ENCODE measurements around the gene SYTL2.
A peak's percentile ranks its signal among the peaks of the same experiment; 100 is the strongest.
"Not testable (repeated sequence)": the region's sequence is repeated elsewhere in the genome, so short reads cannot be mapped to it uniquely, and the experiment has no call there.

SYTL2 gene

DNA sequence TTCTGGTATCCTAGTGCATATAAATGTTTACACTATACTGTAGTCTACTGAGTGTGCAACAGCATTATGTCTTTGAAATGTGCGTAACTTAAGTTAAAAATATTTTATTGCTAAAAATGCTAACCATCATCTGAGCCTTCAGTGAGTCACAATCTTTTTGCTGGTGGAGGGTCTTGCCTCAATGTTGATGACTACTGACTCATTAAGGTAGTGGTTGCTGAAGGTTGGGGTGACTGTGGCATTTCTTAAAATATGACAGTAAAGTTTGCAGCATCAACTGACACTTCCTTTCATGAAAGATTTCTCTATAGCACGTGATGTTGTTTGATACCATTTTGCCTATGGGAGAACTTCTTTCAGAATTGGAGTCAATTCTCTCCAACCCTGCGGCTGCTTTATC, 137.5 kb downstream of the SYTL2 start:
- no peak for DNase-seq

GRCh38 chr11:85672105-85672902, 138.6 kb downstream of the SYTL2 start:
- no peak for DNase-seq

- DNase-seq: not testable (repeated sequence)
These were observed 139.8 kb downstream of the SYTL2 start for GRCh38 chr11:85670949-85671663.

DNA sequence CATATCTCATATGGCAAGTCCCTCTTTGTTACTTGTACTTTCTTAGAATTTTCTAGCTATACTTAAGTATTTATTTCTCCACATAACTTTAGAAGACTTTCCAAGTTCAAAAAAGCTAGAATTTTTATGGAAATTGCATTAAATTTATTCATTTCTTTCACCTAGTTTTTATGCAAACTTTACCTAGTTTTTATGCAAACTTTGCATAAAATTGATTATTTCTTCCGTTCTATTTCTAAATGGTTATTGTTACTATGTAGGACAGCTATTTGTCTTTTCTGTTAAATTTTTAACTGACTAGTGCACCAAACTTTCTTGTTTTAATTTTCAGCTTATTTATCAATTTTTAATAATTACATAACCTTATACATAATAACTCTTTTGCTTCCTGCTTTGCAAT, 142.8 kb downstream of the SYTL2 start:
- DNase-seq: no peak

- DNase-seq: no peak
These were observed 144.3 kb downstream of the SYTL2 start for GRCh38 chr11:85666687-85667086.

DNA sequence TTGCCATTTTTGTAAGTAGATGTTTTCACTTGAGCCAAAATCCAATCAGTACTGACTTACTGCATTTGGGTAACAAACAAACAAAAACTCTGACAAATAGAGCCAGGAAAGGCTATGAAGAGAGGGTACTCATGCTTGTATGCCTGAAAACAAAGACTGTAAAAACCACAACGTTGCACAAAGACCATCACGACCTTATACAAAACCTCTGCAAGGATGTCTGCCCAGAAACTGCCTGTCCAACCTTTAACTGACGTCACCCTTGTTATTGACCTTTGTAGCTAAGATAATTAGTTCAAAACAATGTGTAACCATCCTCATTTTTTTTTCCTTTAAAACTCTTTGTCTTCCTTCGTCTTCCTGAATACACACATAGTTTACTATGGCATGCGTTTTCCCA, 145.2 kb downstream of the SYTL2 start:
- no peak for DNase-seq

DNA sequence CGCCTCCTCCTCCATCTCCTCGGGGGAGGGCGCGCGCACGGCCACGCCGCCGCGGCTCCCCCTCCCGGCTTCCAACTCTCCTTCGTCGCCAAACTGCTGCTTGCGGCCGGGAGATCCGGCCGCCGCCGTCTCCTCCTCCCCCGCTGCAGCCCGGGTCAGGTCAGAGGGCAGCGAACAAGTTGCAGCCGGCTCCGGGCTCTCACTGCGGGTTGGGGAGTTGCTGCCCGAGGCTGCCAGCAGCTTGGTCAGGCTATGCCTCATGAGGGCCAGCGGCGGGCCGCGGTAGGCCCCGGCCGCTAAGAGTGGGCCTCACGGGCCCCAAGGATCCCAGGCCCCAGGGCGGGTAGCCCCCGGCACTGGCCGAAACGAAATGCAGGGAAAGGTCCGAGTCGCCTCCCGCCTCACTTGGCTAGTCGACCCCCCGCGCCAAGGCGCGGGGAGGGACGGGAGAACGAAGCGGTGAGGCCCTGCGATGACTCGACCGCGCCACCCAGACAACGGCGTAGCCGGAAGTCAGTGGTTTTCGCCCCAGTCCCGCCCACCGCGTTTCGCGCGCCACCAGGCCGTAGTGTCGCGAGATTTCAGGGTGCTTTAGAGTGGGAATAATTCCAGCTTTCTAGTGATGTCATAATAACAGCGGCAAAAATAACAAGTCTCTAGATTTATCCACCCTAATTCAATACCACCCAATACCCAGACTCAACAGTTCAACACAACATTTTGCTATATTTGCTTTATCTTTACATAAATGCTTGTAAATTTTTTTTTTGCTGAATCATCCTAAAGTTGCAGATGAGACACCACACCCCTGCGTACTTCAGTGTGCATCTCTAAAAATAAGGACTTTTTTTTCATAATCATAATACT, 146.1 kb downstream of the SYTL2 start, which contains the start of gene CREBZF:
Gene CREBZF (minus strand): TSS at position 515 of the 867 bp plus-strand sequence. CDS start 254 bp downstream, at position 261.
- DNase-seq: peak; percentile 94

DNA sequence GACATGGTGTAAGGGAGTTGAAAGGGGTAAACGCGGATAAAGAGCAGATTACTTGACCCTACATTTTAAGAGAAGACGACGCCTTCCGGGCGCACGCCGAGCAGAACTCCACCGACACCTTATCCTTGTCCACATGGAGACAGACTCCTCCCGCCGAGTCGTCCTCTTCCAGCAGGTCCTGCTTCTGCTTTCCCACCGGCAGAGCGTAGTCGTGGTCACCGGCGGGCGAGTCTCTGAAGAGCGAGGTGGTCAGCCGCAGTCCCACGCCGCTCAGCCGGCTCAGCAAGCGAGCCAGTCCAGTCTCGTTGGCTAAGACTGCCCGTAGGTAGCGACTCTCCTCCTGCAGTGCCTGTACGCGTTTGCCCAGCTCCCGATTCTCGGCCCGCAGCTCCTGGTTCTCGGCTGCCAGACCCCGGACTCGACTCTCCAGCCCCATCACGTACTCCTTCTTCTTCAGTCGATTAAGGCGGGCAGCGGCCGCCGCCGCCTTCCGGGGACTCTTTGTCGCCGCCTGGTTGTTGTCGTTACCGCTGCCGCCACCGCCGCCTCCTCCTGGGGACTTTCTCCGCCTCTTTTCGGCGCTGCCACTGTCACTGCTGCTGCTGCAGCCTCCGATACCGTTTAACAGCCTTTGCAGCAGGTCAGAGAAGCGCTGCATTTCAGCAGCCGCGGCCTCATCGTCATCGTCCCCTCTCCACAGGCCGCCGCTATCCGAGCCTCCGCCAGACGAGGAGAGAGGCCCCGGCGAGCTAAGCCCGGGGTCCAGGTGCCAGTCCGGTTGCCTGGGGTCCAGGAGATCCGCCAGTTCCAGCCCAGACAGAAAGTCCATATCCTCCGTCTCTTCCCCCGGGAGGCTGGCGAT, 147.0 kb downstream of the SYTL2 start:
- peak; percentile 64 for DNase-seq

GRCh38 chr11:85663080-85663752, 147.7 kb downstream of the SYTL2 start:
- DNase-seq: no peak

DNA sequence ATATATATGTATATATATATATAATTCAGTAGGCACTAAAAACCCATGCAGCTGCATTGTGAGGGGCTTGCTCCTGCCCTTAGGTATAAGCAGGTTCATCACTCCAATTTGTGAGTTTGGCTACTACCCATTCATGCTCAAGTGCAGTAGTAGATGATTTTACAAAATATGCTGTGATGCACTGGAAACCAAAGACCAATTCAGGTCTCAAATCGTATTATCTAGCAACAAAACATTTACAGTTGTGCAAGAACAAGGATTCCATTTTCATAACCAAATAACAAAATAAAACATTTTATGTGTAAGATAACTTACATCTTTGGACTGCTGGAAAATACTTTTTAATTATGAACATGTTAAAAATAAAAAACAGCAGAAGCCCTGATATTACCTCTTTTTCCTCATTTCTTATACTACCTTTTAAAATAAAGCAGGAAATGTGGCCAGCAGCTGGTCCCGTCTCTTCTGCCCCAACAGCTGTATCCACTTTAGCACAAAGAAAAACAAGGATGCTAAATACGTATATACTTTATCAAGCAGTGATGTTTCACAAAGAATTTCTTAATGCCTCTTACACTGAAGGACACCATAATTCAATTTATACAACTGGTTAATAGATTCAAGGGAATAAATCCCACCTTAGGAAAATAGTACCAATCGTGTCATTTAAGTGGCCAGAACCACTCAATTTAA, 148.8 kb downstream of the SYTL2 start:
- DNase-seq: no peak

- DNase-seq: no peak
These were observed 152.8 kb downstream of the SYTL2 start for GRCh38 chr11:85658180-85658579.

DNA sequence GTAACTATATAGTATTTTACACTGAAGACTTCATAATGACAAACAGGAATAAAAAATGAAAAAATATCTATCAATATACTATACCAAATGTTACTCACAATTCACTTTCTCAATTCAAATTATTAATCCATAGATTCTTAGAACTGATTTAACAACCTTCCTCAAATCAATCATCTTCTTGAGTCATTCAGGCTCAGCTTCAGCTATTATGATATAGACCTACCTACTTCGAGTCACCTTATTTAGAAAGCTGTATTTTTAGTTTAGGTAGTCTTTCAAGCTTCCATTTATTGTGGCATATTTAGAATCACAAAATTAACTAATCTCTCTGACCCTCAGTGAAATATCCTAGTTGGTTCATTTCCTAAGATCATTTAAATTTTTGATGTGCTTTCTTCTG, 154.2 kb downstream of the SYTL2 start:
- DNase-seq: no peak

DNA sequence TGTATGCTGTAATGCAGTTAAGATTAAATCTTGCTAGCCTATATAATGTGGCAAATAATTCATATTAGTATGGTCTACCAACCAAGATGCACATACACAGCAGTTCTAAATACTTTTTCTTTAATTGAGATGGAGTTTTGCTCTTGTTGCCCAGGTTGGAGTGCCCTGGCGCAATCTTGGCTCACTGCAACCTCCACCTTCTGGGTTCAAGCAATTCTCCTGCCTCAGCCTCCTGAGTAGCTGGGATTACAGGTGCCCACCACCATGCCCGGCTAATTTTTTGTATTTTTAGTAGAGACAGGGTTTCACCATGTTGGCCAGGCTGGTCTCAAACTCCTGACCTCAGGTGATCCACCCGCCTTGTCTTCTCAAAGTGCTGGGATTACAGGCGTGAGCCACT, 156.6 kb downstream of the SYTL2 start:
- DNase-seq: not testable (repeated sequence)

- no peak for DNase-seq
These were observed 158.0 kb downstream of the SYTL2 start for GRCh38 chr11:85652786-85653447.

- DNase-seq: no peak
These were observed 159.8 kb downstream of the SYTL2 start for GRCh38 chr11:85651118-85651517.

DNA sequence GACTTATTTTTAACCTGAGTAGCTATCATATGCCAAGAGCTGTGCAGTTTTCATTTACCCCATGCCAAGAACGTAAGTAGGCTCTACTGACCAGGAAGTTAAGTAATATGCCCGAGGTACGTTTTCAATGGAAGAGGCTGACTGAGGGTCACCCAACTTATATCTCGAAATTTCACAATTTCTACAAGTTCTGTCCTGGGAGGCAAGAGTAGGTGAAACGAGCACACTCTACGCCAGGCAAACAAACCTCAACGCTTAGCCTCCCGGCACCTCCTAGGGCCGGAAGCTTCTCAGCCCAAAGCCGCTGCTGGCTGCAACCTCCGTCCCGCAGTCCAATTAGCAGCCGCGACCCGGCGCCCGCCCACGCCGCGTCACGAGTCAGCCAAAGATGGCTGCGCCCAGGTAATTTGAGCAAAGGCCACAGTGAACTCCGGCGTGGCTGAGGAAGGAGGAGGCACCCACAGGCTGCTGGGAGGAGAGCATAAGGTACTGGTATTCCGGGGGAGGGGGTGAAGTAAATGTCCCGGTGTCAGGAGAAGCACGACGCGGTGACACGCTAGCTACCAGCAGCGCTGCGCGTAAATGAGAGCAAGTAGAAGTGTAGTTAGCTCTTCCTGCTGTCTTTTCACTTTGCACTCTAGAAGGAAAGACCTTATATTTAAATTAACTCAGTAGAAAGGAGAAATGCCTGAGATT, 163.2 kb downstream of the SYTL2 start, which contains the start of gene TMEM126A:
Gene TMEM126A (plus strand): TSS at position 364 of the 696 bp plus-strand sequence. CDS start 2,289 bp downstream, outside the sequence.
- DNase-seq: peak; percentile 83

DNA sequence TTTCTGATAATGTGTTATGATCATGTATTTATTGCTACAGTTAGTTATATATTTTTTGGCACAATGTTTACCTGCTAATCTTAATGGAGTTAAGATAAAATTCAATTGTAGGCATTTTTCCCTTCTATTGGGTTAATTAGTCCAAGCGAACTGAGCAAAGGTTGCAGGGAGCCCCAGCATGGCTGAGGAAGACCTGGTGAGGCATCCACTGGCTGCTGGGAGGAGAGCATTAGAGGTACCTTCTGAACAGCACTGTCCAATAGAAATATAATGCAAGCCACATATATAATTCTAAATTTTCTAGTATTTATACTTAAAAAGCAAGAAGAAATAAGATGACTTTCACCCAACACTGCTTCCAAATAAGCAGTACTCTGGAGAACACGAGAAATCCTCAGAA, 163.9 kb downstream of the SYTL2 start:
- DNase-seq: no peak

Data from NCI-H1436 (cell line).